ENCODE data around the gene DCC. TPM values are rescaled to one million over a fixed set of nuclear protein-coding genes. Genes with fewer than 3 reads are reported as not detected.

Gene DCC
- polyA plus RNA-seq, 1 donor (not counting 4 experiments of a cell fraction or from before 2014, with no cell fraction given) = not detected

DNA sequence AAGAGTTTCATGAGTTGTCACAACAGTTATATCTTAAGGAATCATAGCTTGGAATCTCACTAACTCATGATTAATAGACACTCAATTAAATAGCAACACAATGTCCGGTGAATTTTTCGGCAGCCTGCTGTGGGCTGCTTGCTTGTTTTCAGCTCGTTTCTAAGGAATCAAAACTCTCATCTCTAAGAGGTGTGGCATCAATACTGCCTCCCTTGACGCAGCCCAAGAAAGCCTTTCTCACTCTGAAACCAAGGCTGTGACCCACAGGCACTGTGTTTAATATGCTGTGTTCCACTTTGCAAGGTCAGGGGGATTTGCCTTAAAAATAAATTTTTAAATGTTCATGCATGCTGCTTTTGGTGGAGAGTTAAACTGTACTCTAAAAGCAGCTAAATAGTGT is 5.4 kb downstream of the DCC start:
- dilution Hi-C loops (cut with MboI; ENCODE audit: extremely low pct_ligation_motif_present, low sequenced_read_pairs) = no loop called here
- Histone ChIP-seq H3K27ac (ENCODE audit: control insufficient read depth, insufficient read depth, low read length) (no peak overlapping the region), H3K4me1 (ENCODE audit: control insufficient read depth, extremely low read depth, insufficient read depth, low read length) (no peaks in the 10 kb centered on the region), H4K20me1 (ENCODE audit: control insufficient read depth, extremely low read depth, insufficient read depth, low read length) (no peaks in the 10 kb centered on the region), H3K4me2 (ENCODE audit: control insufficient read depth, extremely low read depth, insufficient read depth, low read depth, low read length) (no peak overlapping the region), H3K4me3 (ENCODE audit: control insufficient read depth in 2 of 3, extremely low read depth in 1 of 3, insufficient read depth in 2 of 3, low read depth in 1 of 3, low read length in 3 of 3) (no peak overlapping the region), H2AFZ (ENCODE audit: control insufficient read depth, low read length) (no peak overlapping the region), H3K79me2 (ENCODE audit: control insufficient read depth, insufficient read depth, low read length) (no peaks in the 10 kb centered on the region), H3K9me1 (ENCODE audit: control insufficient read depth, extremely low read depth, insufficient read depth, low read length) (no peaks in the 10 kb centered on the region), H3K9me3 (ENCODE audit: control insufficient read depth, low read depth, low read length) (no peaks in the 10 kb centered on the region), H3K27me3 (ENCODE audit: control insufficient read depth, extremely low read depth, insufficient read depth, low read length) (peaks cover 25% of the 10 kb centered on the region), H3K36me3 (ENCODE audit: control insufficient read depth in 2 of 2, extremely low read depth in 1 of 2, insufficient read depth in 2 of 2, low read length in 2 of 2) (no peaks in the 10 kb centered on the region), H3K9ac (ENCODE audit: control insufficient read depth, extremely low read depth, insufficient read depth, low read length) (no peak overlapping the region)
- FAIRE-seq (no peak), DNase-seq (ENCODE audit: low read depth, low spot score) (no peak)
- TF ChIP-seq, protein P1, sequence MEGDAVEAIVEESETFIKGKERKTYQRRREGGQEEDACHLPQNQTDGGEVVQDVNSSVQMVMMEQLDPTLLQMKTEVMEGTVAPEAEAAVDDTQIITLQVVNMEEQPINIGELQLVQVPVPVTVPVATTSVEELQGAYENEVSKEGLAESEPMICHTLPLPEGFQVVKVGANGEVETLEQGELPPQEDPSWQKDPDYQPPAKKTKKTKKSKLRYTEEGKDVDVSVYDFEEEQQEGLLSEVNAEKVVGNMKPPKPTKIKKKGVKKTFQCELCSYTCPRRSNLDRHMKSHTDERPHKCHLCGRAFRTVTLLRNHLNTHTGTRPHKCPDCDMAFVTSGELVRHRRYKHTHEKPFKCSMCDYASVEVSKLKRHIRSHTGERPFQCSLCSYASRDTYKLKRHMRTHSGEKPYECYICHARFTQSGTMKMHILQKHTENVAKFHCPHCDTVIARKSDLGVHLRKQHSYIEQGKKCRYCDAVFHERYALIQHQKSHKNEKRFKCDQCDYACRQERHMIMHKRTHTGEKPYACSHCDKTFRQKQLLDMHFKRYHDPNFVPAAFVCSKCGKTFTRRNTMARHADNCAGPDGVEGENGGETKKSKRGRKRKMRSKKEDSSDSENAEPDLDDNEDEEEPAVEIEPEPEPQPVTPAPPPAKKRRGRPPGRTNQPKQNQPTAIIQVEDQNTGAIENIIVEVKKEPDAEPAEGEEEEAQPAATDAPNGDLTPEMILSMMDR (optimal IDR thresholded peaks at IDR 0.05 in 1 of 3, IDR thresholded peaks at IDR 0.05 in 1 of 3, conservative IDR thresholded peaks at IDR 0.05 in 1 of 3; ENCODE audit: extremely low read depth in 1 of 3, insufficient read depth in 2 of 3, low read length in 3 of 3) = no peak
- no peak for TF ChIP-seq EZH2 (IDR thresholded peaks at IDR 0.05; ENCODE audit: low read length)

DNA sequence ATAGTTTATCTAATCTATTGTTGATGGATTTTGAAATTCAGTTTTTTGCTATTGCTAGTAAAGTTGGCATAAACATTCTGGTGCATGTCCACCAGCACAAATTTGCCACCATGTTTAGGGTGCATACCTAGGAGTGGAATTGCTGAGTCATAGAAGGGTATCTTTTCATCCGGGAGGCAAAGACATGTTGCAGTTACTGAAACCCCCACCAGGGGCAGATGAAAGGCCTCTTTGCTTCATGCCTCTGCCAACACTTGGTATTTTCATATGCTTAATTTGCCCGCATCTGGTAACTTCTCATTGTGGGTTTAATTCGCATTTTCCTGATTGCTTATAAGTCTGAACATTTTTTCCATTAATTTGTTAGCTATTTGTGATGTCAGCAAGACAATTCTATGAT is 8.2 kb downstream of the DCC start:
- Histone ChIP-seq H3K9me1 (ENCODE audit: control insufficient read depth, extremely low read depth, insufficient read depth, low read length) (no peaks in the 10 kb centered on the region), H3K9ac (ENCODE audit: control insufficient read depth, extremely low read depth, insufficient read depth, low read length) (no peak overlapping the region), H3K27me3 (ENCODE audit: control insufficient read depth, extremely low read depth, insufficient read depth, low read length) (peaks cover 4% of the 10 kb centered on the region), H3K79me2 (ENCODE audit: control insufficient read depth, insufficient read depth, low read length) (no peaks in the 10 kb centered on the region), H3K27ac (ENCODE audit: control insufficient read depth, insufficient read depth, low read length) (no peak overlapping the region), H2AFZ (ENCODE audit: control insufficient read depth, low read length) (no peak overlapping the region), H3K36me3 (ENCODE audit: control insufficient read depth in 2 of 2, extremely low read depth in 1 of 2, insufficient read depth in 2 of 2, low read length in 2 of 2) (no peaks in the 10 kb centered on the region), H3K9me3 (ENCODE audit: control insufficient read depth, low read depth, low read length) (no peaks in the 10 kb centered on the region), H3K4me1 (ENCODE audit: control insufficient read depth, extremely low read depth, insufficient read depth, low read length) (no peaks in the 10 kb centered on the region), H3K4me2 (ENCODE audit: control insufficient read depth, extremely low read depth, insufficient read depth, low read depth, low read length) (no peak overlapping the region), H4K20me1 (ENCODE audit: control insufficient read depth, extremely low read depth, insufficient read depth, low read length) (no peaks in the 10 kb centered on the region), H3K4me3 (ENCODE audit: control insufficient read depth in 2 of 3, extremely low read depth in 1 of 3, insufficient read depth in 2 of 3, low read depth in 1 of 3, low read length in 3 of 3) (no peak overlapping the region)
- FAIRE-seq = no peak
- TF ChIP-seq, protein P1 (optimal IDR thresholded peaks at IDR 0.05 in 1 of 3, IDR thresholded peaks at IDR 0.05 in 1 of 3, conservative IDR thresholded peaks at IDR 0.05 in 1 of 3; ENCODE audit: extremely low read depth in 1 of 3, insufficient read depth in 2 of 3, low read length in 3 of 3) = peak; percentile 24 to 35 (median 28)
- TF ChIP-seq EZH2 (IDR thresholded peaks at IDR 0.05; ENCODE audit: low read length) = no peak
- no peak for DNase-seq (ENCODE audit: low read depth, low spot score)
- dilution Hi-C loops (cut with MboI; ENCODE audit: extremely low pct_ligation_motif_present, low sequenced_read_pairs) = no loop called here

All from keratinocyte (primary cell).